IPS-11a (cell line): ENCODE data around the gene LILRB5.
"Not testable (repeated sequence)": the region's sequence is repeated elsewhere in the genome, so short reads cannot be mapped to it uniquely, and the experiment has no call there.

Experiments
- H3K4me3 ChIP-seq: one replicate; pipeline ENCODE4 v1.5.1; 2013; ENCODE audit warnings: low read depth, low read length, control low read depth

The LILRB5 gene

DNA sequence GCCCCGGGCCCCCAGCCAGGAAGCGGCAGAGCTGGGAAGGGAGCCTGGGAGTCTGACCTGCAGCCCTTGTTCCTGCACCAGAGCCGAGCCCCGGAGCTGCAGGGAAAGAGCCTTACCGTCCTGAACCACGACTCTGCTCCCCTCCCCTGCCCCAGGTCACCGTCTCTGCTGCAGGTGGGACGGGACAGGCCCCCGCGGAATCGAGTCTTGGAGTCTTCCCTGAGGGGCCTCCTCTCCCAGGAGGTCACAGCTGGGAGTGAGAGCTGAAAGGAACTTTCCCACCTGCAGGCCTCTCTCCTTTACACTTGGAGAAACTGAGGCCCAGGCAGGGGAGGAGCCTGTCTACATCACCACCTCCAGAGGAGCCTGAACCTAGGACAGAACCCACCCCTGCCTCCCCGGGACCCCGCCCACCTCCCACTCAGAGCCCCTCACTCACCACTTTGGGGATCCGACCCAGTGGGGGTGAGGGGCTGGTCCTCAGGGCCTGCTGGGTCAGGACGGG is 20.1 kb upstream of the LILRB5 start:
- H3K4me3 ChIP-seq = not testable (repeated sequence)

DNA sequence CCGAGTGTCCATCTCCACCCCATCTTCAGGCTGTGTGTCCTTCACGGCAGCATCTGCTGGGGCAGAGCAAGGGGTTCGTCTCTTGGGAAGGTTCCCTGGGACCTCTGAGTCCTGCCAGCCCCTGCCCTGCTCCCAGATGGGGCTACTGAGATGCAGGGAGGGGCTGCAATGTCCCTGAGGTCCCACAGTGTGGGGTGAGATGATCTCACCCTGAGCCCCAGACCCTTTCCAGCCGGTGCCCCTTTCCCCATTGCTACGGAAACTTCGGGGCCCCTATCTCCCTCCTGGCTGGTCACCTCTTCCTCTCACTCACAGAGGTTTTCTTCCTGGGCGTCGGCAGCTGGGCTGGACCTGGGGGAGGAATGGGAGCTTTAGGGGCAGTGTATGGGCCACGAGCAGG is 18.9 kb upstream of the LILRB5 start:
- no peak overlapping the region for H3K4me3 ChIP-seq

DNA sequence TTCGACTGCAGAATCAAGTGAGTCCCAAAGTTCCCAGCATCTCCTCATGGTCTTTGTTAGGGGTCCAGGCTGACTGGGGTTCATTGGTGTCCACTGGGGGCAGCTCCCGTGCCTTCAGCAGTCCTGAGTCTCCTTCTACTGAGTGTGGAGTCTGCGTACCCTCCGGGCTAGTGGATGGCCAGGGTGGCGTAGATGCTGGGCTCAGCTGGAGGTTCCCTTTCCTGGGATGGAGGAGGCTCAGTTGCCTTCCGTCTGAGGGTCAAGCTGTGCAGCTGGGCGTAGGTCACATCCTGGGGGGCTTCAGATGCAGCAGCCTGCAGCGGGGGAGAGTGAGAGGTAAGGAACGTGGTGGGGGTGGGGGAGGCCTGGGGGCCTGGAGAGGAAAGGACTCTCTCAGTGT is 17.4 kb upstream of the LILRB5 start:
- not testable (repeated sequence) for H3K4me3 ChIP-seq

DNA sequence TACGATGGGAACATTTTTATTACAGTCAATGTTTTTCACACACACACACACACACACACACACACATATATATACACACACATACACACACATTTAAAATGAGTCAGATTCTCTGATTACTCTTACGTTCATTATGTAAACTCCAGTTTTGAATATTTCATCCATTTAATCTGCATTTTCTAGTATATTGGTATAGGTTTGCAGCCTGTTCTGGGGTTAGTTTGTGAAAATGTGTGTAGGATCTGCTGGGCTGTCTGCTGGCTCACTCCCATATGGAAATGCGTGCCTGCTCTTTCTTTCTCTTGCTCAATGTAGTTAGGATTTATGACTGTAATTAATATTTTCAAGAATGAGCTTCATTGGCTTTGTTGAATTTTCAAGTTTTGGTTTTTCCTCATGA is 16.7 kb upstream of the LILRB5 start:
- no peak overlapping the region for H3K4me3 ChIP-seq

DNA sequence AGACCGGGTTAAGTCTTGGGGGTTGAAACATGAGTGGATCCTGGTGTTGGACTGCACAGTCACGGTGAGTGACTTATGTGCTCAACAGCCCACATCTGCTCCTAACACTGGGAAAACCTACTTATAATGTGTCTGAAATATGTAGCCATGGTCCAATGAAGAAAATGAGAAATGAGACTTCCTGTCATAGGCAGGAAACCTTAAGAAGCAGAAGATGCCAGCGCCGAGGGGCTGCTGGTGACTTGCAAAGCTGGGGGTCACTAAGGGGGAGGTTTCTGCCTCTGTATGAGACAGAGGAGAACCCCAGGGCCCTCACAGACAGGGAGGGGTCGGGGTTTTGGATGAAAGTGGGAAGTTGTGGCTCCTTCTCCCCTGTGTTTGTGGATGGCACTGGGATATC is 15.1 kb upstream of the LILRB5 start:
- H3K4me3 ChIP-seq = not testable (repeated sequence)

DNA sequence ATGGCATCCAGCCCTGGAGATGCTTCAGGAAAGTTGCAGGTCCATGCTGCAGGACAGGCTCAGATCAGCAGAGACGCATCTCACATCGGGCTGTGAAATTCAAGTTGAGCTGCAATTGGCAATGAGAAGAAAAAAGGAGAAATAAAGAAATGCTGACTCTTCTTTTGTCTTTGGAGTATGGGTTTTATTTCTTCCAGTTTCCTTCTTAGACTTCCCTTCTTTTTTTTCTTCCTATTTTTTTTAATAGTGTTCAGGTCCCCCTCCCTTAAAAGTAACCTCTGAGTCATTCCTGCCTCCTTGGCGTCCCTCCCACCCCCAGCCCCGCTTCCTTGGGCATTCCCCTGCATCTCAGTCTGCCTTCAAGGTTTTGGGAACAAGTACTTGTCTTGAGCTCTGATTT is 14.5 kb upstream of the LILRB5 start:
- not testable (repeated sequence) for H3K4me3 ChIP-seq

DNA sequence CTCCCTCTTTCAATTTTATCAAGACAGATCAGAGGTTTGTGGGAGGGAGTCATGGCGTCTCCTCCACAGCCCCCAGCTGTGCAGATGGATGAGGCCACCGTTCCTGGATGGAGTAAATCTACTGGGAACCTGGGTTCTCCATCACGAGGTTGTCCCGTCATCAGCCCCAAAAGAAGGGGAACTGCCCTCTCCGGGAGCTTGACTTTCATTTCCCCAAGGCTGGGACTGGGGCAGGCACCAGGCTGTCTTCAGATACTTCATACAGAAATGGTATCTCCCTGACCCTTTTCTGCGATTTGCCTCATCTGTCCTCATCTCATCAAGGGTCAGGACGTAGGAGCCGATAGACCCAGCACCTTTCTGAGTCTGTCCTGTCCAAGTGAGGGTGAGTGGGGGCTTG is 14.0 kb upstream of the LILRB5 start:
- H3K4me3 ChIP-seq = no peak overlapping the region

DNA sequence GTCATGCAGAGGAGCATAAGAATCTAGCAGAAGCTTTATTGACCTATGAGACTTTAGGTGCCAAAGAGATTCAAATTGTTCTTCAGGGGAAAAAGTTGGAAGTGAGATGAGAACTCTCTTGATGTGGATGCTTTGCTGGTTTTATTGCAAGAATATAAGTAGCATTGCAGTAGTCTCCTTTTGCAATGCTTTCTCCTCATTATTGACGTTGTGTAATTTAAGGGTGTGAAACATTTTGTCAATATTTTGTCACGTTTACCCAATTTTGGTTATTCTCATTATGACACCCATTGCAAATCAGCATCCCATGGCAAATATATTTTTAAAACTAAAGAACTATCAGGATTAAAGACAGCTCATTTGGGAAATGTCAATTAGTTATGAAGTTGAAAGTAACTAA is 11.9 kb upstream of the LILRB5 start:
- no peak overlapping the region for H3K4me3 ChIP-seq

DNA sequence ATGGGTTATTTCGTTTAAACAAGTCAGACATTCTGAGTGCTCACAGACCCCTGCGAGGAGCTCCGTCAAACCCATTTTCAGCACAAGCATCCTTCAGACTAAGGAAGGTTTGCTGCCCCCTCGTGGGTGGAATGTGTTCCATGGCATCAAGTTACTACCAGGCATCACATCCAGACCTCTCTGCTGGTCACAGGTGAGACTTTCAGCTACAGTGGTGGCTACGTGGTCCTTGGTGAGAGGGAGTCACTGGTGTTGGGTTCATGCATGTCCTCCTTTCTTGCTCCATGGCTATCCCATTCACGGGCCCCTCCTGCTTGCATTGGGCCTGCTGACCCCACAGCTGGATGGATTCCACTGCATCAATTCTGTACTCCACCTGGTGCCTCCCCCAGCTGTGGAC is 9.1 kb upstream of the LILRB5 start:
- H3K4me3 ChIP-seq = no peak overlapping the region

DNA sequence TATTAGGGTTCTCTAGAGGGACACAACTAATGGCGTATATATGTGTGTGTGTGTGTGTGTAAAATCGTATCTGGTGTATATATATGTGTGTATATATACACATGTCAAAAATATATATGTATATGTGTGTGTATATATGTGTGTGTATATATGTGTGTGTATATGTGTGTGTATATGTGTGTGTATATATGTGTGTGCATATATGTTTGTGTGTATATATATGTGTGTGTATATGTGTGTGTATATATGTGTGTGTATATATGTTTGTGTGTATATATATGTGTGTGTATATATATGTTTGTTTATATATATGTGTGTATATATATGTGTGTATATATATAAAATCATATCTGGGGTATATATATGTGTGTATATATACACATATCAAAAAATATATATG is 5.4 kb upstream of the LILRB5 start:
- no peak overlapping the region for H3K4me3 ChIP-seq

DNA sequence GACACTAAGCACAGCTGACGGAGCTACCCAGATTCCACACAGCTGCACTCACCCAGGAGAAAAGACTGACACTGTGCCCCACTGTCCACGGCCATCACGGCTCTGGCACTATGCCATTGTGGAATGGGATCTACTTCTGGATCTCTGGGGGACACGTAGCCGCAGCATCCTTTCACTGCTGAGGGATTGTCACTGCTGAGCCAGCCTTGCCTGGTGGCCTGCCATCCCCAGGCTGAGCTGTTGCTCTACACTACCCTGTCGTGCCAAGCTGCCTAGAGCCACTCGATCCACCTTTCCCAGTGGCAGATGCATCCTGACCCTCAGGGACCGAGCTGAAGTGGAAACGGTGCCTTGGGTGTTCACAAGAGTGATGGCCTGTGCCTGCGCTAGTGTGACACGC is 5.0 kb upstream of the LILRB5 start:
- H3K4me3 ChIP-seq = no peak overlapping the region

DNA sequence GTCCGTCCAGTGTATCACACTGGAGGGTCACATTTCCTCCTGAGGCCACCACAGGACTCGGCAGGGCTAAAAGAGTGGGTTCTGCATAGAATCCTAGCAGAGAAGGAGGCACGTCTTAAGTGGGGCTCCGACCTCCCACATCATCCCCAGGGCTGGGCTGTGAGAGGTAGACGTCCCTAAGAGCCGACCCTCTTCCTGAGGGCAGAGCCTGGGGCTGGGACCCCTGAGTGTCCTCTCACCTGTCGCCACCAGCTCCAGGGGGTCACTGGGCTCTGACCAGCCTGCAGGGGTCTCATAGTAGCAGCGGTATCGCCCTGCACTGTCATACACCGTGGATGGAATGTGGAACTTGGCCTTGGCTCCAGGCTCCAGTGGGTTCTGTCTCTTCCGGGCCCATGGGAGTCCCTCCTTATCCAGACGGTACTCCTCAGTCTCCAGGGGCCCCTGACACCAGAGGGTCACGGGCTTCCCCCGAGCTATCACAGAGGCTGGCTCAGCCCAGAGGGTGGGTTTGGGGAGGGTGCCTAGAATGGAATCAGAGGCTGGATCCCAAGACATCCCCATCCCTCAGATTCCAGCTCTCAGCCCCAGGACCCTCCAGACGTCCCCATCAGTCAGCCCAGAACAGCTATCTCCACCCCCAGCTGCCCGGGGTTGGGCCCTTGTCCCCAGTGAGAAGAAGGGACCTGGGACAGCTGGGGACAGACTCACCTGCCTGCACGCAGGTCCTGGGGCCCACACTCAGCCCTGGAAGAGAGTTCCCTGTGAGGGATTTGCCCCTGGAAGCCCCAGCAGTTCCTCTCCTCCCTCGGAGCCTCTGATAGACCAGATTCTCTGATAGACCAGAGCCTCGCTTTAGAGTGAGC is 590 bp downstream of the LILRB5 start:
- no peak overlapping the region for H3K4me3 ChIP-seq

DNA sequence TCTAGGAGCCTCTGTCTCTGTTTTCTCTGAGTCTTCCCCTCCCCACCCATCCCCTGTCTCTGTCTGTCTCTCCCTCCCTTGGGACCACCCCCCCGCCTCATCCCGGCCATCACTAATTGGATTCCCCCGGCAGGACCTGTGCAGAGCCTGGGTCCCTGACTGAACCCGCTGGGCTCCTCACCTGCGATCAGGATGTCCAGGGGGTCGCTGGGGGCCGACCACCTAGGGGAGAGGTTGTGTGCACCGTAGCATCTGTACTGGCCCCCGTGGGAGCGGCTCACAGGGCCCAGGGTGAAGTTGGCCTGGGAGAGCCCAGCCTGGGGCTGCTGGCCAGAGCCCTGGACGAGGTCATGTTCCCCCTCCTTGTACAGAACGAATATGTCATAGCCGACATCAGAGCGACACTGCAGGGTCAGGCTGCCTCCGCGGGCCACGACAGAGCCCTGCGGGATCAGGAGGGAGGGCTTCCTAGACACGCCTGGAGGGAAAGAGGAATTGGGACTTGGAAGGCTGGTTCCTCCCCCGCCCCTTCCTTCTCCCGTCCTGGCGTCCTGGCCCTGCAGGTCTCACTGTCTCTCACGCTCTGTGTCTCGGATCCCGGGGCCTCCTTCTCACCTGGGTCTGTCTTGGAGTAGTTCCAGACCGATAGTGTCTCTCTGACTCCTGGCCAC is 1.8 kb downstream of the LILRB5 start:
- H3K4me3 ChIP-seq = no peak overlapping the region

DNA sequence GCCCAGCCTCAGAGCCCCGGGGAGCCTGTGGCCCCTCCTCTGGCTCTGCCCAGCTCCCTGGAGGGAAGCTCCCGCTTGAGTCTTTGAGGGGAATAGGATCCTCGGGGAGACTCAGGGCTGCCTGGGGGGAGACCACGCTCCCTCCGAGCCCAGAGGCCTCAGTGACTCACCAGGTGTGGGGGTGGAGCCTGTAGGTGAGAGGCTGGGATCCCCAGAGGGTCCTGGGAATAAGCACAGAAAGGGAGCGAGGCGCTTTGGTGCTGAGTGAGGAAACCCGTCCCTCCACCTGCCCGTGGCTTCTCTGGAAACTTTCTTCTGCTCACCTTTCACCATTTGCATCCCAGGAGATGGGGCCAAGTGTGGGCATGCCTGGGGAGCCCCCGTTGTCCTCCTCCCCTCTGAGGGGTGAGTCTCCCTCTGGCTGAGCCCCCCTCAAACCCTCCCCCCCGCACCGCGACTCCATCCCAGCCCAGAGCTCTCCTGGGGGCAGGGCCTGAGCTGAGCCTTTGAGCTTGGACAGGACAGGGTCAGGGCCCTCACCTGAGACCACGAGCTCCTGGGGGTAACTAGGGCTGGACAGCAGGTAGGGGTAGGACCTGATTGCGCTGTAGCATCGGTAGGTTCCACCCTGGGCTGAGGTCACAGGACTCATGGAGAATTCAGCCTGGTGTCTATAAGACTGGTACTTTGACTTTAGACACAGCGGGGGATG is 2.7 kb downstream of the LILRB5 start:
- no peak overlapping the region for H3K4me3 ChIP-seq

DNA sequence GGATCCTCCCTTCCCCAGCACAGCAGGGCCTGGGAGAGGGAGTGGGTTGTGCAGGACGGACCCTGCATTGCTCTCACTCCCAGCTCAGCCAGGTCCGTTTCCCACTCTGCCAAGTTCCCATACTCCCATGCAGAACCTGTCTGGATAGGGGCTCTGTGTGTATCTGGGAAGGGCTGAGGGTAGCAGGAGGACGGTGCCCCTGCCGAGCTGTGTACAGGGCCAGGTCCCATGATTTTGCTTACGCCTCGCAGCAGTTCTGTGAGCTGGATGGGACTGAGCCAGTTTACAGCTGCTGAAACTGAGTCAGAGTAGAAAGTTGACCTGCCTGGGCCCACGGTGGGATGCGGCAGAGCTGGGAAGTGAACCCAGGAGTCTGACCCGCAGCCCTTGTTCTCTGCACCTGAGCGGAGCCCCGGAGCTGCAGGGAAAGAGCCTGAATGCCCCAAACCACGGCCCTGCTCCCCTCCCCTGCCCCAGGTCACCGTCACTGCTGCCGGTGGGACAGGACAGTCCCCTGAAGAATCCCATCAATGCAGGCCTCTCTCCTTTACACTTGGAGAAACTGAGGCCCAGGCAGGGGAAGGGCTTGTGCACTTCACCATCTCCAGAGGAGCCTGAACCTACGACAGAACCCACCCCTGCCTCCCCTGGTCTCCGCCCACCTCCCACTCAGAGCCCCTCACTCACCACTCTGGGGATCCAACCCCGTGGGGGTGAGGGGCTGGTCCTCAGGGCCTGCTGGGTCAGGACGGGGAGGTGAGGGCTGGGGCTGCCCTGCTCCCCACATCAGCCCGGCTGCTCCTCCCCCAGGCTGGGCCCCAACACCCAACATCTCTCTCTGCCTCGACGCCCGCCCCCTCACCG is 3.5 kb downstream of the LILRB5 start:
- no peak overlapping the region for H3K4me3 ChIP-seq

DNA sequence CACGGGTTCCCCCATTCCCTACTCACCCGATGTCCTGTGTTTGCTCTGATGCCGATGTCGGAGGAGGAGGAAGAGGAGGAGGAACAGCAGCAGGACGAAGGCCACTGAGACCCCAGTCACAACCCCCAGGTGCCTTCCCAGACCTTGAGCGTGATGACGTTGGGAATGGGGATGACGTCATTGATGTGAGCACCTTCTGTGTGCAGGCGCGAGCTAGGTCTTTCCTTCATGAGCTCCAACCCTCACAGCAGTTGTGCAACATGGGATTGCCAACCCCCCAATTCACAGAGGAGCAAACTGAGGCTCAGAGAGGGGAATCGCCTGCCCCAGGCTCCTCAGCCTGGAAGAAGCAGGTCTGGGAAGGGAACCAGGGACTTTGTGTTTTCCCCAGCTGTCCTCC is 4.2 kb downstream of the LILRB5 start:
- H3K4me3 ChIP-seq = no peak overlapping the region

DNA sequence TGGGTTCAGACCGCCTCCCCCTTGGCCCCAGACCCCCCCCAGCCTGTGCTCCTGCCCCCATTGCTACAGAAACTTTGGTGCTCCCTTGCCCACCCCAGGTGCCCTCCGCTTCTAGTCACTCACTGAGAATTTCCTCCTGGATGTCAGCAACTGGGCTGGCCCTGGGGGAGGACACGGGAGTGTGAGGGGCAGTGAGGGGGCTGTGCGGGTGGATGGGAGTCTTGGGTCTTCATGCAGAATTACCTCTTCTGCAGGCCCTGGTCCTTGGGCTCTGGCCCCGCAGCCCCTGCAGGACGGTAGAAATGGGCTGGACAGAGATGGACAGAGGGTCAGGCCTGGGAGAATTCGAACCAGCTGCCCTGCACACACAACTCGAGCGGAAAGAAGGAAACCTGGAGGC is 4.8 kb downstream of the LILRB5 start:
- no peak overlapping the region for H3K4me3 ChIP-seq

DNA sequence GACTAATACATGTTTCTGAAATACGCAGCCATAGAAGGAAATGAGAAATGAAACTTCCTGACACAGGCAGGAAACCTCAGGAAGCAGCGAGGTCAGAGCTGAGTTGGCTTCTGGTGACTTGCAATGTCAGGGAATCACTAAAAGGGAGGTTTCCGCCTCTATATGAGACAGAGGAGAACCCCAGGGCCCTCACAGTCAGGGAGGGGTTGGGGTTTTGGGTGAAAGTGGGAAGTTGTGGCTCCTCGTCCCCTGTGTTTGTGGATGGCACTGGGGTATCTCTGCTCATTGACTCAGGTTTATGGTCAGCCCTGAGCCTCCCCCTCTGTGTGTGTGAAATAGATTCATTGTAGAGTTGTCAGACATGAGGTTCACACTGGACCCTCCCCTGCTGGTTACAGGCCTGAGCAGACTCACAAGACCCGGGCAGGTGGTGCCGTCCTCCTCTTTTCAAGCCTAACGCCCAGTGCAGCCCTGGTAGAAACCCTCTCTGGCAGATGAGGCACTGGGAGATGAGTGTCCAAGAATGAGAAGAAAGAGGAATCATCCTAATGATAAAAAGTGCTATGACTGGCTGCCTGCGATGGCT is 9.0 kb downstream of the LILRB5 start:
- no peak overlapping the region for H3K4me3 ChIP-seq

DNA sequence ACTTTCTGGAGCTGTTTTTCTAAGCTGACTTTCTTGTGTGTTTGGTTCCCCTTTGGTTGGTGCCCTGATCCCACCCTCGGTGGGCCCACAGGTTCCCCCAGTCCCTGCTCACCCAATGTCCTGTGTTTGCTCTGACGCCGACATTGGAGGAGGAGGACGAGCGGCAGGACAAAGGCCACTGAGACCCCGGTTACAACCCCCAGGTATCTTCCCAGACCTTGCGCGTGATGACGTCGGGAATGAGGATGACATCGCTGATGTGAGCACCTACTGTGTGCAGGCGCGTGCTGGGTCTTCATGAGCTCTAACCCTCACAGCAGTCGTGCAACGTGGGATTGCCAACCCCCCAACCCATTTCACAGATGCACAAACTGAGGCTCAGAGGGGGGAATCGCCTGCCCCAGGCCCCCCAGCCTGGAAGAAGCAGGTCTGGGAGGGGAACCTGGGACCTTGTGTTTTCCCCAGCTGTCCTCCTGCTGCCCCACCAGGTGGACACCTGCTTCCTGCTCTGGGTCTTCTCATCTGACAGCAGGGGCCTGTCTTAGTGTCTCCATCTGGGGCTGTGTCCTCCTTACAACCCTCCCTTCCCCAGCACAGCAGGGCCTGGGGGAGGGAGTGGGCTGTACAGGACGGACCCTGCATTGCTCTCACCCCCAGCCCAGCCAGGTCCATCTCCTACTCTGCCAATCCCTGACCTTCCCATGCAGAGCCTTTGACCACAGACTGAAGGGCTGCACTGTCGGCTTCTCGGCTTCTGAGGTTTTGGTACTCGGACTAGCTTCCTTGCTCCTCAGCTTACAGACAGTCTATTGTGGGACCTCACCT is 9.8 kb downstream of the LILRB5 start:
- no peak overlapping the region for H3K4me3 ChIP-seq

DNA sequence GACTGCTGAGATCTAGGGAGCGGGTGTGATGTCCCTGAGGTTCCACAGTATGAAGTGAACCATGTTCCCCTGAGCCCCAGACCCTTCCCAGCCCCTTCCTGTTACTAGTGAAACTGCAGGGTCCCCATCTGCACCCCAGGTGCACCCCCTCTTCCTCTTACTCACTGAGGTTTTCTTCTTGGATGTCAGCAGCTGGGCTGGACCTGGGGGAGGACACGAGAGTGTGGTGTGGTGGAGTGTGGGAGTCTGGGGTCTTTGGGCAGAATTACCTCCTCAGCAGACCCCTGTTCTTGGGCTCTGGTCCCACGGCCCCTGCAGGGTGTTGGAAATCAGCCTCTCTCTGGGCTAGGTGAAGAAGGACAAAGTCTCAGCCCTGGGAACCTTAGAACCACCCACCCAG is 11.1 kb downstream of the LILRB5 start:
- H3K4me3 ChIP-seq = no peak overlapping the region
